GM12892 (cell line): ENCODE data around the gene UBE3D.
"Not testable (repeated sequence)": the region's sequence is repeated elsewhere in the genome, so short reads cannot be mapped to it uniquely, and the experiment has no call there.

Experiments
- DNase-seq: peaks from one replicate; pipeline ENCODE4 v3.0.0; 2011; ENCODE audit not compliant: insufficient read length
- FAIRE-seq: peaks from 2 replicates; lab custom pipeline; 2011; peaks lifted over from hg19 to GRCh38; lab: Jason Lieb, UNC
- POLR2A ChIP-seq: IDR thresholded peaks from 2 replicates; pipeline ENCODE4 v1.6.1; 2011; ENCODE audit warnings: low read depth, low read length, control low read depth
- POLR2AphosphoS5 ChIP-seq: IDR thresholded peaks from 2 replicates; pipeline ENCODE4 v1.6.1; 2011; ENCODE audit warnings: low read depth, low read length, control low read depth
- TAF1 ChIP-seq: IDR thresholded peaks from 2 replicates; pipeline ENCODE4 v1.6.1; 2011; ENCODE audit warnings: low read depth, mild to moderate bottlenecking, control low read depth, low read length, borderline replicate concordance

UBE3D gene

DNA sequence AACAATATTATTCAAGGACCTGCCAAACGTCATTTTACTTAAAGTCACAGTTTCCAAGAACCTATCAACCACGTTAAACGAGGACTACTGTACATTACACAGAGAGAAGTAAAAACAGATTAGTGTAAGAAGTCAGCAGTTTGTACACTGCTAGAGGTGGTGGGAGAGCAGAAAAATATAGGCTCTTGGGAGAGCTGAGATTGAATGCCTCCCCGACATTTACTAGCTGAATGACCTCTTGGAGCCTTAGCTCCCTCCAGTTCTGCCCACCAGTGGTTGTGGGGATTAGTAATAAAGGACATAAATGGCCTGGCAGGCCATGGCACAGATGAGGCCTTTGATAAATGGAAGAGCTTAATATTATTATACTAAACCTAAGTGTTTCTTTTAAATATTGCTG, 161.4 kb downstream of the UBE3D start:
- TF ChIP-seq TAF1 = no peak
- TF ChIP-seq POLR2A = no peak
- TF ChIP-seq POLR2AphosphoS5 = no peak
- DNase-seq (no peak), FAIRE-seq (no peak)

DNA sequence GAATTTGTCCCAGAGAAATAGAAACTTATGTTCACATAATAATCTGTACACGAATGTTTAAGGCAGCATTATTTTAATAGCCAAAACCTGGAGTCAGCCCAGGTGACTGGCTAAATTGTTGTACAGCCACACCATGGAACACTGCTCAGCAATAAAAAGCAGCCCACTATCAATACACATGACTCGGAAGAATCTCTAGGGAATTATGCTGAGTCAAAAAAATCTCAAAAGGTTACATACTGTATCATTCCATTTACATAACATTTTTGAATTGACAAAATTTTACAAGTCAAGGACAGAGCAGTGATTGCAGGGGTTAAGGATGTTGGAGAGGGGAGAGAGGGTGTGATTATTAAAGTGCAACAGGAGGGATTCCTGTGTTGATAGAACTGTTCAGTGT, 163.4 kb downstream of the UBE3D start:
- no peak for DNase-seq
- TF ChIP-seq POLR2A = no peak
- no peak for TF ChIP-seq TAF1
- TF ChIP-seq POLR2AphosphoS5 = no peak
- FAIRE-seq = no peak

DNA sequence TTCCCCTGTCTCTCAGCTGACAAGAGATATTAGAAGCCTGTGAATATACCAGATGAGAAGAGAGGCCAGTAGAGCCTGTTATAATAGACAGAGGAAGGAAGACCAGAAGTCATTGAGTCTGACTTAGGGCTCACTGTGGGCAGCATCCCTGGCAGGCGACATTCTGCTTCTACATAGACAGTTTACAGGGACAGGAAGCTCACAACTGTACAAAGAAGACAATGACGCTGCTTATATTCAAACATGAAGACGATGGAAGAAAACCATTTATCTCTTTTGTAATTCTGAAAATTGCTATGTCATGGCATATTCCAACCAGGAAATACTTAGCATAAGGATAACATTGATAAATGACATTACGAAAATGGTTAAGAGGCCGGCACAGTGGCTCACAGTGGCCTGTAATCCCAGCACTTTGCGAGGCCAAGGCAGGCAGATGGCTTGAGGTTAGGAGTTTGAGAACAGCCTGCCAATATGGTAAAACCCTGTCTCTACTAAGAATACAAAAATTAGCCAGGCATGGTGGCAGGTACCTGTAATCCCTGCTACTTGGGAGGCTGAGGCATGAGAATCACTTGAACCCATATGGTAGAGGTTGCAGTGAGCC, 170.9 kb downstream of the UBE3D start:
- no peak for TF ChIP-seq POLR2A
- TF ChIP-seq TAF1 = no peak
- TF ChIP-seq POLR2AphosphoS5 = no peak
- FAIRE-seq = no peak
- DNase-seq = no peak

DNA sequence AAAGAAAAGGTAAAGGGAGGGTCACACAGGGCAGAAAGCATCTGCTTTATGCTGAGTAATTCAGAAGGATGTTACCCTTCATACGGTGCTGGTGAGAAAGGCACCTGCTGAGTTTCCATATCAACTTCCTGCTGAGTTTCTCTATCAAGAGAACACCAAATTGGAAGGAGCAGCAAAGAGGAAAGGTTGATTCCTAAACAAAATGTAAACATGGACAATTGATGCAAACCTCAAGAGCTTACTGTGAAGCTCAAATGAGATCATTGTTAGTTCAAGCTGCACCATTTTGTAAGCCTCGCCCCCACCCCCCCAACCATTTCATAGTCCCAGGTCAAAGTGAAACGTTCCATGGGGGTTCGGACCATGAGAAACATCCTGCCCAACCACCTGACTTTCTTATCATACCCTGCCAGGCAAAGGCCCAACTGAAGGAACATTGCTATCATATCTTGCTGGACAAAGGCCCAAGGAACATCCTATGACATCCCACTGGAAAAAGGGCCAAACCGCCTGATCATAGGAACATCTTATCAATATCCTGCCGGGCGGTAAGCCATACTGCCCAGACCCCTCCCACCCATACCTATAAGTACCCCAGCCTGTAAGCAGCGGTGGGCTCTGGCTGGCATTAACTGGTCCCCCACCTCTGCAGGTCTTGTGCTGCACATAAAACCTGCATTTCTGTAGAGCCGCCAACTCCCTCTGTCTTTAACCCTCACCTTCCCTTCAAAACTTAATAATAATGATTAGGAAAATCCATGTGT, 171.6 kb downstream of the UBE3D start:
- DNase-seq (no peak), FAIRE-seq (no peak)

DNA sequence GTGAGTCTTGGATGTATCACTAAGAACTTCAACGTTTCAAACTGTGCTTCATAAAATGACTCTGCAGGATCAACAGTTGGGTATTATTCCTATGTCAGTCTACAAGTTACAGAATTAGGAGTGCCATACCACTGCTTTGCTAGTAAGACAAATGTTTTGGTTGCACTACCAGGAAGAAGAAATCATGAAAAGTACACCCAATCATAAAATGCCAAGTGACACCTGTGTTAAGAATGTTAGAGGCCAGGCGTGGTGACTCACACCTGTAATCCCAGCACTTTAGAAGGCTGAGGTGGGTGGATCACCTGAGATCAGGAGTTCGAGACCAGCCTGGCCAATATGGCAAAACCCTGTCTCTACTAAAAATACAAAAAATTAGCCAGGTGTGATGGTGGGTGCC, 174.1 kb downstream of the UBE3D start:
- FAIRE-seq = not testable (repeated sequence)

More for the DNA sequence above, 171.6 kb downstream of the UBE3D start:
- TF ChIP-seq TAF1 = no peak
- TF ChIP-seq POLR2AphosphoS5 = no peak
- no peak for TF ChIP-seq POLR2A

DNA sequence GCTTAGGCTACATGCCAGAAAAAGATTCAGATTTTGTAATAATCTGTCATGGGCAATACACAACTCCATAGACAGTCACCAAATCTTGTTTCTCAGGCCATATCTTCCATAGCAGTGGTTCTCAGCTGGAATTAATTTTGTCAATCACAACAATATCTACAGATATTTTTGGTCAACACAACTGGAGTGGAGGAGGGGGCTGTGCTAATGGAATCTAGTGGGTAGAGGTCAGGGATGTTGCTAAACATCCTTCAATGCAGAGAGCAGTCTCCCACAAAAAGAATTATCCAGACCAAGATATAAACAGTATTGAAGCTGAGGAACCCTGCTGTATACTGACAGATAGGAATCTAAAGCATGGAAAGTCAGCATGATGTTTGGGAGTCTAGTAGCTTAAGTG, 174.6 kb downstream of the UBE3D start:
- FAIRE-seq (no peak), DNase-seq (no peak)
- TF ChIP-seq TAF1 (no peak), POLR2A (no peak), POLR2AphosphoS5 (no peak)

More for the DNA sequence above, 174.1 kb downstream of the UBE3D start:
- DNase-seq = not testable (repeated sequence)

DNA sequence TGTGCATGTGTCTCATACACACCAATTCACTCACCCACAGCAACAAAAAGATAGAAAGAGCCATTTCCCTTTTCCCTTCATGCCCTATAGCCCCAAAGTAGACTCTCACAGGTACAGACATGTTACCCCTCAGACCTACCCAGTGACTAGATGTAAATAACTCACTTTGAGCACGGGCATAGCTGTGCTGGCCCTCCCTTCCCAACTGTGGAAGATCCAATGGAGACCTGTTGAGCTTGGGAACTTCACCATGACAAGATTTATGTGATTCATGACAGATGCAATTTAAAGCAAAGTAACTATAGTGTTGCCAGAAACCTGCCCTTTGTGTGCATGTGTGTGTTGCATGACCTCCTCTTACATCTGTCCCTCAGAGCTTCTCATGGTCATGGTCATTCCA, 175.4 kb downstream of the UBE3D start:
- no peak for DNase-seq
- FAIRE-seq = no peak
- TF ChIP-seq POLR2A = no peak
- no peak for TF ChIP-seq POLR2AphosphoS5
- no peak for TF ChIP-seq TAF1

DNA sequence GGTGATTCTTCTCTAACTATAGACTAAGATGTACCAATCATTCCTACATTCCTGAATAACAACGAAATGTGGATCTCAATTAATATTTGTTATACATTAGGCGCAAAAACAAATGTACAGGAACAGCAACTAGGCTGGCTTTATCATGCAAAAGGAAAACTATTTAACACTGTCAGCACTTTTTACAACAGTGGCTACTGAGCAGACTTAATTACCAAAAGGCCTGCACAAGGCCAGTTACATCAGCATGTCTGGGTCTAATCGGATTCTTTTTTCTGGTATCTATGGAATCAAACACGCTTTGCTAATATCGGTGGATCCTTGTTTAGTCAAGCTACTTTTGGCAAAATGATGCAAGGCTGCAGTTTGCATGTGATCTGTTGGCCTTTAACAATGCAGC, 176.5 kb downstream of the UBE3D start:
- FAIRE-seq = no peak
- no peak for DNase-seq

DNA sequence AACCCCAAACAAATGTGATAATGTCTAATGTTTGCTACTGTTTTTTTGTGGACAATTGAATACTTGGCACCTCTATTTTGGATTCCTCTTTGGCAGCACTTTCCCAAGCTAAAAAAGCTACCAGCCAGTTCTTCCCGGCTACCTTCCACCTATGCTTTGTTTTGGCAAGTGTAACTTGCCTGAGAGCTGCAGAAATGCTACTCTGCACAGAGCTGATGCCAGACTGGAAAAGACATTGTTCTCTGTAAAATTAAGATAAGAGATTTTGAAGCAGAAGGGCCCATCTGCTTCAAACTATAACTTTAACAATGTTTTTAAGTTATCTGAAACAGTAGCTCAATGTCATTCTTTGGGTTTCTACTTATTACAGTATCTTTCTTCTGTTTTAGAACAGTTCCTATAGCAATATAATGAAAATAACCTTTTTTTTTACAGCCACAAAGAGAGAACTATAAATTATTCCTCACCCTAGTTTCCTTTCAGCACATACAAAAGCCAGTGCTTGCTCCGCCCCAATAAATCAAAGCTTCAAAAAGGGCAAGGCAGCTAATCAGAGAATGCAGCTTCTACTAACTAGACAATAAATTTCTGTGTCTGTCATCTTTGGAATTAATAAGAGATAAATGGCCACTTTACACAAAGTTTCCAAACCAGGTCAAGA, 183.1 kb downstream of the UBE3D start:
- no peak for DNase-seq
- TF ChIP-seq TAF1 (no peak), POLR2AphosphoS5 (no peak), POLR2A (no peak)
- FAIRE-seq = no peak

More for the DNA sequence above, 176.5 kb downstream of the UBE3D start:
- no peak for TF ChIP-seq POLR2A
- no peak for TF ChIP-seq POLR2AphosphoS5
- no peak for TF ChIP-seq TAF1

DNA sequence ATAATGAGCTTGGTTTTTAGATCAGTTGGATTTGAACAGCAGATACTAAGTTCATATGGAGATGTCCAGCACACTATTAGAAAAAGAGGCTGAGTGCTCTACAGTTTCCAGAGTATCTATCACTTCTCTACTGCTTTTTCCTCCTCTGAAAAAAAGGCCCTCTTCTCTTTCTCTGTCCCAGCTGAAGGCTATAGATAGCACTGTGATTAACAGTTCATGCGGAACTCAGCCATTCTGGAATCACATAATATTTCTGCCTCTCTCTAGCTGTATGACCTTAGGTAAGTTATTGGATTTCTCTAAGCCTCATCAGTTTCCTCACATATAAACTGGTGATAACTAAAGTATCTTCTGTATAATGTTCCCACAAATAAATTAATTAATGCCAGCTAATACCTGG, 184.1 kb downstream of the UBE3D start:
- TF ChIP-seq POLR2AphosphoS5 = no peak
- TF ChIP-seq TAF1 = no peak
- no peak for TF ChIP-seq POLR2A
- FAIRE-seq (no peak), DNase-seq (no peak)

DNA sequence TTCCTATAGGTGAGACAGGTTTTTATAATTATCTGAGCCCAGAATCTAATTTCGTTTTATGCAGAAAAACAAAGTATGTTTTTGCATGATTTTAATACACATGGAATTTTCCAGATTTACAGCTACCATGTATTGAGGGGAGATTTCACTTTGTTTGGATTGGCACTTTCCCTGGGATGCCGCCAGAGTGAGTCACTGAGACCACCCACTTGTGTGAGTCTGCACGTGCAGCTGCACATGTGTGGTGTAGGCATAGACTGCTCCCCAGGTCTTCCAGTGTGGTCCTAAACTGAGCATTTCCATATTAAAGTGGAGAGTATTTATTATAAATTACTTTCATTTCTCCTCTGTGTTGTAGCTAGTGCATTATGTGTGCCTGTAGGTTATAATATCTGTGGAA, 186.8 kb downstream of the UBE3D start:
- no peak for DNase-seq
- no peak for FAIRE-seq
- TF ChIP-seq POLR2AphosphoS5 (no peak), POLR2A (no peak), TAF1 (no peak)
